Measurements from ENCODE around the gene ZNF397.

ZNF397 gene

DNA sequence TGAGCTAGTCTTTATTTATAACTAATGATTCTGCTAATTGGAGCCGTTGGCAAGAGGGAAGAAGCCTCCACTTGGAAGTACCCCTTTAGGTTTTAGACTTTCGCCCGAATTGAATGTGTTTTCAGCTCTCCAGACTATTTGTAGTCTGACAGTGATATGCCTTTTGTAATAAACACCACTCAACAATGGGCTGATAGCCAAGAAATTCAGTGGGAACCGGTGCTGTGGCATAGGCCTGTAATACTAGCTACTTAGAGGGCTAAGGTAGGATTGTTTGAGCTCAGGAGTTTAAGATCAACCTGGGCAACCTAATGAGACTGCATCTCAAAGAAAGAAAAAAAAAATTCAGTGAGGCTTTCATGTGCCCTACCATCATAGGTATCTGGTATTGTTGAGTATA lies 62.8 kb downstream of the ZNF397 start:
- no peak for DNase-seq

DNA sequence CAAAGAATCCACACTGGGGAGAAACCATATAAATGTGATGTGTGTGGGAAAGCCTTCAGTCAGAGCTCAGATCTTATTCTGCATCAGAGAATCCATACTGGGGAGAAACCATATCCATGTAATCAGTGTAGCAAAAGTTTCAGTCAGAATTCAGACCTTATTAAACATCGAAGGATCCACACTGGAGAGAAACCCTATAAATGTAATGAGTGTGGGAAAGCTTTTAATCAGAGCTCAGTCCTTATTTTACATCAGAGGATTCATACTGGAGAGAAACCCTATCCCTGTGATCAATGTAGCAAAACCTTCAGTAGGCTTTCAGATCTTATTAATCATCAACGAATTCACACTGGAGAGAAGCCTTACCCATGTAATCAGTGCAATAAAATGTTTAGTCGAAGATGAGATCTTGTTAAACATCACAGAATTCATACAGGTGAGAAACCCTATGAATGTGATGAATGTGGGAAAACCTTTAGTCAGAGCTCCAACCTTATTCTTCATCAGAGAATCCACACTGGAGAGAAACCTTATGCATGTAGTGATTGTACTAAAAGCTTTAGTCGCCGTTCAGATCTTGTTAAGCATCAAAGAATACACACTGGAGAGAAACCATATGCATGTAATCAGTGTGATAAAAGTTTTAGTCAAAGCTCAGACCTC lies 65.9 kb downstream of the ZNF397 start:
- DNase-seq, result no peak

All from effector CD4-positive, alpha-beta T cell (primary cell).